SU-DHL-6 (cell line): ENCODE data around the gene CHRNB1.

Experiments
- H2AFZ ChIP-seq: fragments of 200-600 bp; sonication (generic); 2 replicates; pipeline ENCODE4 v1.6.1; 2014; ENCODE audit warnings: low read depth, mild to moderate bottlenecking, moderate library complexity, mixed read lengths, antibody characterized with exemption, low read length; ENCODE audit not compliant: severe bottlenecking
- H3F3A ChIP-seq: fragments of 200-600 bp; shearing (Covaris generic); 2 replicates; pipeline ENCODE4 v1.6.0; 2016; ENCODE audit warnings: antibody characterized with exemption, mild to moderate bottlenecking; ENCODE audit not compliant: insufficient read depth
- H3K27ac ChIP-seq: fragments of 200-600 bp; sonication (generic); 2 replicates; pipeline ENCODE4 v1.5.1; 2016; ENCODE audit warnings: low read depth, mild to moderate bottlenecking, low read length, moderate library complexity, mixed read lengths
- H3K27me3 ChIP-seq: fragments of 200-600 bp; sonication (generic), shearing (Covaris generic); 2 replicates; pipeline ENCODE4 v1.6.0; 2014; ENCODE audit warnings: mild to moderate bottlenecking, low read length
- H3K36me3 ChIP-seq: fragments of 200-600 bp; sonication (generic); 2 replicates; pipeline ENCODE4 v1.6.1; 2014; ENCODE audit warnings: mild to moderate bottlenecking, low read length, mixed read lengths
- H3K4me2 ChIP-seq: fragments of 300-600, 200-600 bp; shearing (Covaris generic), sonication (generic); 2 replicates; pipeline ENCODE4 v1.6.0; 2014; ENCODE audit warnings: low read length, low read depth, mild to moderate bottlenecking; ENCODE audit not compliant: poor library complexity, severe bottlenecking
- H3K4me3 ChIP-seq: fragments of 200-600 bp; sonication (generic); 2 replicates; pipeline ENCODE4 v1.5.1; 2014; ENCODE audit warnings: antibody characterized with exemption, low read length, mild to moderate bottlenecking, mixed read lengths; ENCODE audit not compliant: insufficient read depth, poor library complexity, severe bottlenecking
- H3K79me2 ChIP-seq: fragments of 200-600 bp; sonication (generic); 2 replicates; pipeline ENCODE4 v1.6.1; 2014; ENCODE audit warnings: mild to moderate bottlenecking, low read length, moderate library complexity; ENCODE audit not compliant: insufficient read depth
- H3K9ac ChIP-seq: fragments of 200-600 bp; sonication (generic); 2 replicates; pipeline ENCODE4 v1.7.0; 2014; ENCODE audit warnings: mild to moderate bottlenecking, low read length
- H3K9me2 ChIP-seq: fragments of 200-600 bp; sonication (generic); replicated peaks from 2 replicates; pipeline ENCODE4 v1.6.1; 2014; ENCODE audit warnings: low read length; ENCODE audit not compliant: insufficient read depth
- H3K9me3 ChIP-seq: fragments of 200-600 bp; sonication (generic); 2 replicates; pipeline ENCODE4 v1.6.1; 2014; ENCODE audit warnings: low read length, mixed read lengths; ENCODE audit not compliant: insufficient read depth
- H4K20me1 ChIP-seq: fragments of 200-600 bp; sonication (generic); 2 replicates; pipeline ENCODE4 v1.6.1; 2014; ENCODE audit warnings: low read depth, mild to moderate bottlenecking, antibody characterized with exemption, low read length, moderate library complexity, mixed read lengths
- CTCF ChIP-seq: fragments of 200-600 bp; sonication (generic); IDR thresholded peaks from one replicate; pipeline ENCODE4 v1.5.1; 2017; ENCODE audit warnings: antibody characterized with exemption, mild to moderate bottlenecking, low read length, moderate library complexity; ENCODE audit not compliant: insufficient read depth, poor library complexity, severe bottlenecking
- EZH2phosphoT487 ChIP-seq: fragments of 200-600 bp; sonication (generic), shearing (Covaris generic); conservative IDR thresholded peaks from 2 replicates; pipeline ENCODE4 v1.6.1; 2018; ENCODE audit warnings: mild to moderate bottlenecking, antibody characterized with exemption, low read length, moderate library complexity, mixed read lengths

The CHRNB1 gene

GRCh38 chr17:7415784-7416183 is 29.1 kb upstream of the CHRNB1 start:
- no peak overlapping the region for H3K4me2 ChIP-seq
- no peak overlapping the region for H2AFZ ChIP-seq
- no peaks in the 10 kb centered on the region for H3F3A ChIP-seq
- no peaks in the 10 kb centered on the region for H4K20me1 ChIP-seq
- H3K4me3 ChIP-seq: no peak overlapping the region
- no peaks in the 10 kb centered on the region for H3K9me2 ChIP-seq
- no peaks in the 10 kb centered on the region for H3K27me3 ChIP-seq
- H3K9me3 ChIP-seq: no peaks in the 10 kb centered on the region
- no peaks in the 10 kb centered on the region for H3K79me2 ChIP-seq
- H3K27ac ChIP-seq: no peak overlapping the region
- no peak for TF ChIP-seq CTCF
- no peak for TF ChIP-seq EZH2phosphoT487
- no peak overlapping the region for H3K9ac ChIP-seq
- no peaks in the 10 kb centered on the region for H3K36me3 ChIP-seq

GRCh38 chr17:7416323-7416722 is 28.5 kb upstream of the CHRNB1 start:
- no peaks in the 10 kb centered on the region for H4K20me1 ChIP-seq
- no peak overlapping the region for H3K27ac ChIP-seq
- no peaks in the 10 kb centered on the region for H3F3A ChIP-seq
- TF ChIP-seq CTCF: no peak
- no peak for TF ChIP-seq EZH2phosphoT487
- no peaks in the 10 kb centered on the region for H3K27me3 ChIP-seq
- H3K36me3 ChIP-seq: no peaks in the 10 kb centered on the region
- no peaks in the 10 kb centered on the region for H3K79me2 ChIP-seq
- no peaks in the 10 kb centered on the region for H3K9me2 ChIP-seq
- H2AFZ ChIP-seq: no peak overlapping the region
- H3K9ac ChIP-seq: no peak overlapping the region
- H3K4me2 ChIP-seq: no peak overlapping the region
- no peak overlapping the region for H3K4me3 ChIP-seq
- no peaks in the 10 kb centered on the region for H3K9me3 ChIP-seq

- Histone ChIP-seq H3K9ac (no peak overlapping the region), H3K36me3 (no peaks in the 10 kb centered on the region), H3K4me2 (no peak overlapping the region), H3K9me2 (no peaks in the 10 kb centered on the region), H3K27me3 (no peaks in the 10 kb centered on the region), H3K79me2 (no peaks in the 10 kb centered on the region), H3F3A (no peaks in the 10 kb centered on the region), H4K20me1 (no peaks in the 10 kb centered on the region), H3K9me3 (no peaks in the 10 kb centered on the region), H3K27ac (no peak overlapping the region), H2AFZ (no peak overlapping the region), H3K4me3 (no peak overlapping the region)
- TF ChIP-seq EZH2phosphoT487 (no peak), CTCF (no peak)
These were observed 27.7 kb upstream of the CHRNB1 start for GRCh38 chr17:7417056-7417655.
